T-cell (primary cell): ENCODE results near the gene PLCG1. TPM values are rescaled to one million over a fixed set of nuclear protein-coding genes. Genes with fewer than 3 reads are reported as not detected.

ENCODE experiments used
- ATAC-seq, 4 experiments: fragments of 200-7000 bp in 3 of 4; fragments of 150-1000 bp in 1 of 4; cut with Tn5 transposase; replicated peaks in 1 of 4; 1 replicate in 3 of 4; 2 replicates in 1 of 4; pipeline ENCODE4 v1.10.0; 2021; ENCODE audit warnings: moderate library complexity in 3 of 4, mild to moderate bottlenecking in 2 of 4, moderate number of reproducible peaks in 1 of 4
- CTCF ChIA-PET, 2 donors: fragments of 300-600 bp; sonication (Branson Sonifier 250); formaldehyde crosslinking; loops; one replicate each; lab custom pipeline; 2022; ENCODE audit warnings: antibody characterized with exemption in 2 of 2; lab: Charles Lee
- POLR2A ChIA-PET, 2 donors: fragments of 300-600 bp; sonication (Branson Sonifier 250); formaldehyde crosslinking; loops; one replicate each; lab custom pipeline; 2022; ENCODE audit warnings: antibody characterized with exemption in 2 of 2; lab: Charles Lee
- DNase-seq, 35 experiments: peaks; one replicate each; pipeline versions ENCODE4 v3.0.0 to v3.0.0-alpha.2; 2013 to 2023
- H3K27ac ChIP-seq: one replicate; pipeline ENCODE4 v1.5.1; 2013; ENCODE audit warnings: low read length
- H3K27me3 ChIP-seq, 2 experiments: replicated peaks in 1 of 2; 1 replicate in 1 of 2; 2 replicates in 1 of 2; pipeline versions ENCODE4 v1.6.1 to v1.7.0; 2013; ENCODE audit warnings: low read length in 1 of 2, mixed read lengths in 1 of 2; ENCODE audit not compliant: control insufficient read depth in 2 of 2, insufficient read depth in 2 of 2; ENCODE audit errors: extremely low read depth in 1 of 2
- H3K36me3 ChIP-seq, 2 donors: 1 replicate in 1 of 2; 2 replicates in 1 of 2; pipeline versions ENCODE4 v1.6.1 to v1.7.0; 2013; ENCODE audit warnings: low read length in 1 of 2; ENCODE audit not compliant: control insufficient read depth in 2 of 2, insufficient read depth in 1 of 2; ENCODE audit errors: extremely low read depth in 1 of 2
- H3K4me1 ChIP-seq, 2 experiments: 1 replicate in 1 of 2; 2 replicates in 1 of 2; pipeline versions ENCODE4 v1.6.1 to v1.7.0; 2013; ENCODE audit warnings: low read length in 2 of 2, mixed read lengths in 1 of 2; ENCODE audit not compliant: insufficient read depth in 2 of 2, control insufficient read depth in 1 of 2; ENCODE audit errors: extremely low read depth in 1 of 2
- H3K4me3 ChIP-seq, 2 donors: 1 replicate in 1 of 2; 2 replicates in 1 of 2; pipeline versions ENCODE4 v1.5.1 to v1.7.0; 2013; ENCODE audit warnings: mild to moderate bottlenecking in 2 of 2, low read length in 1 of 2, moderate library complexity in 1 of 2; ENCODE audit not compliant: control insufficient read depth in 1 of 2; ENCODE audit errors: extremely low read depth in 1 of 2
- H3K9me3 ChIP-seq: 2 replicates; pipeline ENCODE4 v1.7.0; 2013
- H3K27ac Mint-ChIP-seq, 2 donors: one replicate each; pipeline ENCODE4 v1.8.0; 2020 to 2021; ENCODE audit warnings: mild to moderate bottlenecking in 2 of 2, mixed read lengths in 2 of 2
- H3K27me3 Mint-ChIP-seq, 2 donors: one replicate each; pipeline ENCODE4 v1.8.0; 2021 to 2022; ENCODE audit warnings: mixed read lengths in 2 of 2
- H3K36me3 Mint-ChIP-seq: one replicate; pipeline ENCODE4 v1.8.0; 2021; ENCODE audit warnings: mixed read lengths
- H3K4me1 Mint-ChIP-seq, 3 donors: one replicate each; pipeline ENCODE4 v1.8.0; 2020 to 2022; ENCODE audit warnings: mixed read lengths in 3 of 3, mild to moderate bottlenecking in 1 of 3
- H3K4me3 Mint-ChIP-seq, 3 donors: one replicate each; pipeline ENCODE4 v1.8.0; 2020 to 2022; ENCODE audit warnings: mild to moderate bottlenecking in 3 of 3, mixed read lengths in 3 of 3, moderate library complexity in 3 of 3
- H3K9me3 Mint-ChIP-seq, 3 donors: one replicate each; pipeline ENCODE4 v1.8.0; 2020 to 2022; ENCODE audit warnings: mixed read lengths in 3 of 3
- WGBS: methylation state at CpG from one replicate; pipeline ENCODE4 v1.1.5; 2013; ENCODE audit warnings: missing lambda C conversion rate; ENCODE audit not compliant: insufficient coverage; 5-methylcytosine and 5-hydroxymethylcytosine counted together
- total RNA-seq, 35 experiments: library from RNA in 6 of 35; stranded (reverse) in 6 of 35; fragments of 120-200 nt in 1 of 35; gene quantifications; one replicate each; pipeline versions ENCODE4 v1.2.1 to v1.2.4 and lab custom pipeline; 2013 to 2026

Gene PLCG1
- total RNA-seq, 5 donors from 2014 or later (not counting 1 experiment from before 2014, with no cell fraction given) = 390 to 589 (median 444) TPM

- H3K4me3 Mint-ChIP-seq = no peak overlapping the region
- Histone ChIP-seq H3K4me1 (no peaks in the 10 kb centered on the region), H3K27me3 (no peaks in the 10 kb centered on the region), H3K4me3 (no peak overlapping the region), H3K9me3 (no peaks in the 10 kb centered on the region), H3K36me3 (peaks cover 0 to 1% of the 10 kb centered on the region in 2 donors), H3K27ac (no peak overlapping the region)
- H3K36me3 Mint-ChIP-seq = peaks cover 47% of the 10 kb centered on the region
- POLR2A ChIA-PET = interaction anchor here in 1 of 2 donors (0.6 kb wide), 1 partner anchor 178 kb away, joined by 3 read pairs; no protein-coding TSS in a partner anchor
- H3K4me1 Mint-ChIP-seq = peaks cover 0 to 2% (median 0%) of the 10 kb centered on the region in 3 donors
- DNase-seq (no peak), ATAC-seq (no peak)
- H3K27ac Mint-ChIP-seq = no peak overlapping the region
- WGBS = no CpG with 5 or more reads among the region's 4 CpGs
- H3K9me3 Mint-ChIP-seq = peaks cover 4 to 15% (median 8%) of the 10 kb centered on the region in 3 donors
- CTCF ChIA-PET = interaction anchor here in 1 of 2 donors (0.8 kb wide), 1 partner anchor 180 kb away, joined by 5 read pairs; no protein-coding TSS in a partner anchor
- no peaks in the 10 kb centered on the region for H3K27me3 Mint-ChIP-seq
These were observed 61.1 kb downstream of the PLCG1 start for GRCh38 chr20:41198443-41198842.

GRCh38 chr20:41200446-41201202, 63.3 kb downstream of the PLCG1 start:
- POLR2A ChIA-PET = interaction anchor here in 1 of 2 donors (0.6 kb wide), 1 partner anchor 129 kb away, joined by 3 read pairs; no protein-coding TSS in a partner anchor
- H3K9me3 ChIP-seq = no peaks in the 10 kb centered on the region
- DNase-seq = no peak
- no peak overlapping the region for H3K27ac ChIP-seq
- H3K27me3 Mint-ChIP-seq = no peaks in the 10 kb centered on the region
- no peaks in the 10 kb centered on the region for H3K4me1 ChIP-seq
- H3K27ac Mint-ChIP-seq = no peak overlapping the region
- no peaks in the 10 kb centered on the region for H3K4me1 Mint-ChIP-seq
- H3K4me3 ChIP-seq = no peak overlapping the region
- WGBS = 100% methylated on average over 1 of the region's 3 CpGs
- peaks cover 3 to 7% of the 10 kb centered on the region in 2 donors for H3K36me3 ChIP-seq
- H3K36me3 Mint-ChIP-seq = peaks cover 51% of the 10 kb centered on the region
- peaks cover 4 to 15% (median 8%) of the 10 kb centered on the region in 3 donors for H3K9me3 Mint-ChIP-seq
- H3K4me3 Mint-ChIP-seq = no peak overlapping the region
- ATAC-seq = no peak
- CTCF ChIA-PET = interaction anchor here in 1 of 2 donors (1.1 kb wide), 1 partner anchor 66 kb away, joined by 4 read pairs; no protein-coding TSS in a partner anchor
- peaks cover 0 to 2% of the 10 kb centered on the region in 2 experiments for H3K27me3 ChIP-seq

GRCh38 chr20:41201760-41202159, 64.4 kb downstream of the PLCG1 start:
- Histone ChIP-seq H3K27ac (no peak overlapping the region), H3K4me1 (no peaks in the 10 kb centered on the region), H3K36me3 (peaks cover 3 to 7% of the 10 kb centered on the region in 2 donors), H3K27me3 (peaks cover 0 to 2% of the 10 kb centered on the region in 2 experiments), H3K4me3 (no peak overlapping the region), H3K9me3 (no peaks in the 10 kb centered on the region)
- Mint-ChIP-seq H3K4me1 (no peaks in the 10 kb centered on the region), H3K27ac (no peak overlapping the region), H3K4me3 (no peak overlapping the region), H3K9me3 (peaks cover 4 to 15% (median 8%) of the 10 kb centered on the region in 3 donors), H3K36me3 (peaks cover 51% of the 10 kb centered on the region), H3K27me3 (no peaks in the 10 kb centered on the region)
- CTCF ChIA-PET = no interaction called here
- POLR2A ChIA-PET = interaction anchor here in 1 of 2 donors (0.6 kb wide), 1 partner anchor 65 kb away, joined by 3 read pairs; no protein-coding TSS in a partner anchor
- WGBS = 94% methylated on average over 8 of the region's 8 CpGs
- DNase-seq = no peak
- no peak for ATAC-seq

GRCh38 chr20:41202426-41202825, 65.1 kb downstream of the PLCG1 start:
- no peak overlapping the region for H3K27ac ChIP-seq
- H3K27ac Mint-ChIP-seq = no peak overlapping the region
- H3K4me3 Mint-ChIP-seq = no peak overlapping the region
- no peak overlapping the region for H3K4me3 ChIP-seq
- H3K9me3 ChIP-seq = no peaks in the 10 kb centered on the region
- WGBS = 92% methylated on average over 10 of the region's 10 CpGs
- H3K27me3 Mint-ChIP-seq = no peaks in the 10 kb centered on the region
- DNase-seq (no peak), ATAC-seq (no peak)
- POLR2A ChIA-PET = no interaction called here
- H3K36me3 ChIP-seq = peaks cover 3 to 7% of the 10 kb centered on the region in 2 donors
- H3K27me3 ChIP-seq = peaks cover 0 to 2% of the 10 kb centered on the region in 2 experiments
- H3K4me1 Mint-ChIP-seq = peaks cover 0 to under 1% (median 0%) of the 10 kb centered on the region in 3 donors
- CTCF ChIA-PET = no interaction called here
- H3K9me3 Mint-ChIP-seq = peaks cover 4 to 15% (median 8%) of the 10 kb centered on the region in 3 donors
- peaks cover 51% of the 10 kb centered on the region for H3K36me3 Mint-ChIP-seq
- H3K4me1 ChIP-seq = no peaks in the 10 kb centered on the region

GRCh38 chr20:41203660-41204059, 66.3 kb downstream of the PLCG1 start:
- no peak for DNase-seq
- Histone ChIP-seq H3K9me3 (no peaks in the 10 kb centered on the region), H3K27ac (no peak overlapping the region), H3K4me3 (no peak overlapping the region), H3K36me3 (peaks cover 3 to 7% of the 10 kb centered on the region in 2 donors), H3K27me3 (peaks cover 0 to 2% of the 10 kb centered on the region in 2 experiments), H3K4me1 (no peaks in the 10 kb centered on the region)
- Mint-ChIP-seq H3K4me3 (no peak overlapping the region), H3K27me3 (no peaks in the 10 kb centered on the region), H3K9me3 (peaks cover 4 to 12% (median 5%) of the 10 kb centered on the region in 3 donors), H3K4me1 (peaks cover 0 to 6% (median 0%) of the 10 kb centered on the region in 3 donors), H3K27ac (no peak overlapping the region), H3K36me3 (peaks cover 47% of the 10 kb centered on the region)
- WGBS = 92% methylated on average over 7 of the region's 9 CpGs
- ChIA-PET CTCF (no interaction called here), POLR2A (no interaction called here)
- no peak for ATAC-seq

- Mint-ChIP-seq H3K27me3 (no peaks in the 10 kb centered on the region), H3K27ac (no peak overlapping the region), H3K4me1 (peaks cover 0 to 6% (median 0%) of the 10 kb centered on the region in 3 donors), H3K9me3 (peaks cover 0 to 4% (median 0%) of the 10 kb centered on the region in 3 donors), H3K36me3 (peaks cover 39% of the 10 kb centered on the region), H3K4me3 (no peak overlapping the region)
- no peak overlapping the region for H3K4me3 ChIP-seq
- 94% methylated on average over 6 of the region's 8 CpGs for WGBS
- H3K9me3 ChIP-seq = no peaks in the 10 kb centered on the region
- ChIA-PET CTCF (no interaction called here), POLR2A (no interaction called here)
- H3K36me3 ChIP-seq = peaks cover 3 to 7% of the 10 kb centered on the region in 2 donors
- no peak for DNase-seq
- no peaks in the 10 kb centered on the region for H3K4me1 ChIP-seq
- peaks cover 0 to 2% of the 10 kb centered on the region in 2 experiments for H3K27me3 ChIP-seq
- H3K27ac ChIP-seq = no peak overlapping the region
- no peak for ATAC-seq
These were observed 67.2 kb downstream of the PLCG1 start for GRCh38 chr20:41204304-41205265.
